NCI-H1930 (cell line): ENCODE measurements around the gene NXPE3.

Source experiments
- DNase-seq, 2 experiments: peaks; one replicate each; lab custom pipeline; 2025; lab: John Stamatoyannopoulos, UW

The NXPE3 gene

GRCh38 chr3:101828691-101829436 lies 49.9 kb downstream of the NXPE3 start:
- no peak for DNase-seq

- no peak for DNase-seq
Observed at GRCh38 chr3:101829437-101829830, 50.4 kb downstream of the NXPE3 start.

GRCh38 chr3:101829874-101830273 lies 50.9 kb downstream of the NXPE3 start:
- no peak for DNase-seq

GRCh38 chr3:101833446-101833974 lies 54.5 kb downstream of the NXPE3 start:
- DNase-seq = no peak

GRCh38 chr3:101835676-101836075 lies 56.7 kb downstream of the NXPE3 start:
- no peak for DNase-seq

- no peak for DNase-seq
Observed at GRCh38 chr3:101836160-101836559, 57.1 kb downstream of the NXPE3 start.

GRCh38 chr3:101836652-101837598 lies 57.9 kb downstream of the NXPE3 start:
- DNase-seq = no peak

- DNase-seq = no peak
Observed at GRCh38 chr3:101838691-101839090, 59.7 kb downstream of the NXPE3 start.

GRCh38 chr3:101840066-101840465 lies 61.1 kb downstream of the NXPE3 start:
- DNase-seq = no peak

GRCh38 chr3:101842245-101842934 lies 63.4 kb downstream of the NXPE3 start:
- DNase-seq = no peak

- DNase-seq = no peak
Observed at GRCh38 chr3:101842935-101843330, 63.9 kb downstream of the NXPE3 start.

GRCh38 chr3:101845425-101845824 lies 66.4 kb downstream of the NXPE3 start:
- no peak for DNase-seq

GRCh38 chr3:101846709-101847108 lies 67.7 kb downstream of the NXPE3 start:
- no peak for DNase-seq

- no peak for DNase-seq
Observed at GRCh38 chr3:101847328-101847727, 68.3 kb downstream of the NXPE3 start.

- no peak for DNase-seq
Observed at GRCh38 chr3:101848326-101848725, 69.3 kb downstream of the NXPE3 start.

- peak; percentile 57 to 73 for DNase-seq
Observed at GRCh38 chr3:101848754-101849713, 70.0 kb downstream of the NXPE3 start, which contains the start of gene NFKBIZ. TSS of gene NFKBIZ (plus strand) at chr3:101849514. CDS start at chr3:101849629, 115 bp downstream.

GRCh38 chr3:101849714-101850245 lies 70.8 kb downstream of the NXPE3 start:
- peak in 1 of 2 experiments; percentile 26 for DNase-seq

GRCh38 chr3:101850246-101851051 lies 71.4 kb downstream of the NXPE3 start:
- DNase-seq = no peak

GRCh38 chr3:101851072-101851770 lies 72.2 kb downstream of the NXPE3 start:
- no peak for DNase-seq
